SU-DHL-6 (cell line): ENCODE data around the gene LUC7L.

Source experiments
- EZH2phosphoT487 ChIP-seq: fragments of 200-600 bp; sonication (generic), shearing (Covaris generic); conservative IDR thresholded peaks from 2 replicates; pipeline ENCODE4 v1.6.1; 2018; ENCODE audit warnings: mild to moderate bottlenecking, antibody characterized with exemption, low read length, moderate library complexity, mixed read lengths
- TF ChIP-seq, protein P1 (sequence below): fragments of 200-600 bp; sonication (generic); IDR thresholded peaks from one replicate; pipeline ENCODE4 v1.5.1; 2017; ENCODE audit warnings: antibody characterized with exemption, mild to moderate bottlenecking, low read length, moderate library complexity; ENCODE audit not compliant: insufficient read depth, poor library complexity, severe bottlenecking

DNA sequence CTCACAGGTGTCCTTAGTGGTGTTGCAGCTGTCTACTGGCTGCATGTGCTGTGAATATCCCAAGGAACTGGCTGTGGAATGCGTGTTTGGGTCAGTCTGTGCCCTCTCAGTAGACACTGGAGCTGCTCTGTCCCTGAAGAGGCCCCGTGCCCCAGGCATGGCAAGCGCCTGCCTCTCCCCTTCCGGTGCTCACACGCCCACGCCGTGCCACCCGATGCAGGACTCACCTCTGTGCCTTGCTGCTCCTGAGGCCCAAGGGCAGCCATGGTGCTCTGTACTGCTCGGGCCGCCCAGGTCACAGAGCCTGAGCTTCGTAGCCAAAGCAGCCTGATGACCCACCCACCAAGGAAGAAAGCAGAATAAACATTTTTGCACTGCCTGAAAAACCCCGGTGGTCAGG, 36.5 kb upstream of the LUC7L start:
- no peak for TF ChIP-seq EZH2phosphoT487
- TF ChIP-seq, protein P1, sequence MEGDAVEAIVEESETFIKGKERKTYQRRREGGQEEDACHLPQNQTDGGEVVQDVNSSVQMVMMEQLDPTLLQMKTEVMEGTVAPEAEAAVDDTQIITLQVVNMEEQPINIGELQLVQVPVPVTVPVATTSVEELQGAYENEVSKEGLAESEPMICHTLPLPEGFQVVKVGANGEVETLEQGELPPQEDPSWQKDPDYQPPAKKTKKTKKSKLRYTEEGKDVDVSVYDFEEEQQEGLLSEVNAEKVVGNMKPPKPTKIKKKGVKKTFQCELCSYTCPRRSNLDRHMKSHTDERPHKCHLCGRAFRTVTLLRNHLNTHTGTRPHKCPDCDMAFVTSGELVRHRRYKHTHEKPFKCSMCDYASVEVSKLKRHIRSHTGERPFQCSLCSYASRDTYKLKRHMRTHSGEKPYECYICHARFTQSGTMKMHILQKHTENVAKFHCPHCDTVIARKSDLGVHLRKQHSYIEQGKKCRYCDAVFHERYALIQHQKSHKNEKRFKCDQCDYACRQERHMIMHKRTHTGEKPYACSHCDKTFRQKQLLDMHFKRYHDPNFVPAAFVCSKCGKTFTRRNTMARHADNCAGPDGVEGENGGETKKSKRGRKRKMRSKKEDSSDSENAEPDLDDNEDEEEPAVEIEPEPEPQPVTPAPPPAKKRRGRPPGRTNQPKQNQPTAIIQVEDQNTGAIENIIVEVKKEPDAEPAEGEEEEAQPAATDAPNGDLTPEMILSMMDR: no peak
